Right lobe of liver (tissue), 4 donors: ENCODE results near the gene BCAP29.

ENCODE experiments used
- CTCF ChIP-seq, 4 donors: fragments of 200-600 bp in 3 of 4; fragments of 450-650 bp in 1 of 4; IDR thresholded peaks; one replicate each; pipeline versions ENCODE4 v1.5.1 to v1.8.0; 2016 to 2022; ENCODE audit warnings: antibody characterized with exemption in 4 of 4, mild to moderate bottlenecking in 2 of 4
- POLR2A ChIP-seq: fragments of 450-650 bp; IDR thresholded peaks from one replicate; pipeline ENCODE4 v1.6.1; 2017; ENCODE audit warnings: antibody characterized with exemption, mild to moderate bottlenecking
- donor health status: DM: no; HTN: no; CAD: no.
- donor health status: DM: no; HTN: no; CAD: no.
- donor health status: DM: no; HTN: yes; CAD: no.

DNA sequence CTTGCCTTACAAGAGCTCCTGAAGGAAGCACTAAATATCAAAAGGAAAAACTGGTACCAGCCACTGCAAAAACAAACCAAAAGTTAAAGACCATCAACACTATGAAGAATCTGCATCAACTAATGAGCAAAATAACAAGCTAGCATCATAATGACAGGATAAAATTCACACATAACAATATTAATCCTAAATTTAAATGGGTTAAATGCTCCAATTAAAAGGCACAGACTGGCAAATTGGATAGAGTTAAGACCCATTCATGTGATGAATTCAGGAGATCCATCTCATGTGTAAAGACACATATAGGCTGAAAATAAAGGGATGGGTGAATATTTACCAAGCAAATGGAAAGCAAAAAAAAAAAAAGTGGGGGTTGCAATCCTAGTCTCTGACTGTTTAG, 45.9 kb upstream of the BCAP29 start:
- TF ChIP-seq CTCF (IDR thresholded peaks at IDR 0.05) (no peak), POLR2A (no peak)
